BJ (cell line): ENCODE results near the gene SAYSD1. TPM values are rescaled to one million over a fixed set of nuclear protein-coding genes. Genes with fewer than 3 reads are reported as not detected.
A peak's percentile ranks its signal among the peaks of the same experiment; 100 is the strongest.

Source experiments
- CTCF ChIA-PET: fragments of 350-600 bp; formaldehyde crosslinking; extraction: SDS; loops from one replicate; lab custom pipeline; 2021; ENCODE audit warnings: antibody characterized with exemption, inconsistent platforms; lab: Yijun Ruan, JAX
- POLR2A ChIA-PET: fragments of 300-600 bp; sonication (Branson Sonifier 250); formaldehyde crosslinking; extraction: SDS; loops from one replicate; lab custom pipeline; 2021; ENCODE audit warnings: antibody characterized with exemption; lab: Charles Lee
- DNase-seq: peaks from one replicate; pipeline ENCODE4 v3.0.0-alpha.2; 2011; ENCODE audit warnings: low read depth
- H3K27me3 ChIP-seq: 2 replicates; pipeline ENCODE4 v1.6.0; 2011; ENCODE audit warnings: low read length; ENCODE audit not compliant: control insufficient read depth, insufficient read depth
- H3K36me3 ChIP-seq: 2 replicates; pipeline ENCODE4 v1.5.1; 2011; ENCODE audit warnings: low read length; ENCODE audit not compliant: control insufficient read depth, insufficient read depth
- H3K4me3 ChIP-seq: 2 replicates; pipeline ENCODE4 v1.5.1; 2011; ENCODE audit warnings: low read depth, mild to moderate bottlenecking, control low read depth, low read length
- CTCF ChIP-seq: IDR thresholded peaks from 2 replicates; pipeline ENCODE4 v1.5.1; 2011; ENCODE audit warnings: low read depth, mild to moderate bottlenecking, control low read depth, inconsistent platforms, low read length, moderate library complexity; ENCODE audit not compliant: insufficient read depth
- polyA plus RNA-seq: library from polyadenylated mRNA; depleted of rRNA; stranded (reverse); fragments of >200 nt; gene quantifications from 2 replicates; pipeline ENCODE4 v1.2.3, GENCODE V29; 2011

The SAYSD1 gene
- polyA plus RNA-seq, 1 experiment = 9.7 TPM

- ChIA-PET CTCF (no interaction called here), POLR2A (no interaction called here)
- no peak overlapping the region for H3K4me3 ChIP-seq
- no peak for TF ChIP-seq CTCF
- DNase-seq = no peak
- no peaks in the 10 kb centered on the region for H3K27me3 ChIP-seq
- no peaks in the 10 kb centered on the region for H3K36me3 ChIP-seq
These were observed 9.1 kb upstream of the SAYSD1 start for GRCh38 chr6:39124114-39124513.

- no peaks in the 10 kb centered on the region for H3K27me3 ChIP-seq
- DNase-seq = no peak
- POLR2A ChIA-PET = no interaction called here
- no peaks in the 10 kb centered on the region for H3K36me3 ChIP-seq
- no peak for TF ChIP-seq CTCF
- CTCF ChIA-PET = interaction anchor here (1.7 kb wide), 1 partner anchor 9 kb away, joined by 5 read pairs; no protein-coding TSS in a partner anchor
- no peak overlapping the region for H3K4me3 ChIP-seq
These were observed 3.9 kb upstream of the SAYSD1 start for GRCh38 chr6:39118921-39119320.

GRCh38 chr6:39114388-39114703, 640 bp downstream of the SAYSD1 start:
- CTCF ChIA-PET = interaction anchor here (0.6 to 0.9 kb wide), 2 partner anchors 13 to 83 kb away, joined by 3 read pairs; no protein-coding TSS in a partner anchor
- DNase-seq = no peak
- POLR2A ChIA-PET = no interaction called here
- Histone ChIP-seq H3K4me3 (peak overlapping the region; percentile 64), H3K27me3 (no peaks in the 10 kb centered on the region), H3K36me3 (no peaks in the 10 kb centered on the region)
- no peak for TF ChIP-seq CTCF

GRCh38 chr6:39113788-39114187, 1.2 kb downstream of the SAYSD1 start:
- Histone ChIP-seq H3K36me3 (no peaks in the 10 kb centered on the region), H3K4me3 (no peak overlapping the region), H3K27me3 (no peaks in the 10 kb centered on the region)
- DNase-seq = no peak
- CTCF ChIA-PET = interaction anchor here (1.0 kb wide), 1 partner anchor 11 kb away, joined by 3 read pairs; no protein-coding TSS in a partner anchor
- POLR2A ChIA-PET = no interaction called here
- no peak for TF ChIP-seq CTCF

GRCh38 chr6:39111280-39111679, 3.7 kb downstream of the SAYSD1 start:
- ChIA-PET POLR2A (no interaction called here), CTCF (interaction anchor here (1.6 kb wide), 1 partner anchor 10 kb away, joined by 3 read pairs; no protein-coding TSS in a partner anchor)
- Histone ChIP-seq H3K4me3 (no peak overlapping the region), H3K27me3 (no peaks in the 10 kb centered on the region), H3K36me3 (no peaks in the 10 kb centered on the region)
- no peak for TF ChIP-seq CTCF
- DNase-seq = no peak
